ENCODE measurements around the gene NXT1. TPM values are rescaled to one million over a fixed set of nuclear protein-coding genes. Genes with fewer than 3 reads are reported as not detected.
A peak's percentile ranks its signal among the peaks of the same experiment; 100 is the strongest.

NXT1 gene
- total and polyA plus RNA-seq, 7 experiments from 2014 or later = 20.1 to 71.8 (median 50.3) TPM

GRCh38 chr20:23371496-23371895 lies 20.9 kb downstream of the NXT1 start:
- ChIA-PET CTCF (no interaction called here), POLR2A (no interaction called here)
- Mint-ChIP-seq H3K4me1 (peaks cover 4 to 21% (median 14%) of the 10 kb centered on the region in 7 donors), H3K27ac (peak overlapping the region in 1 of 9 donors; percentile 19), H3K4me3 (no peak overlapping the region), H3K9me3 (no peaks in the 10 kb centered on the region), H3K36me3 (peaks cover 10 to 42% (median 17%) of the 10 kb centered on the region in 5 donors), H3K27me3 (no peaks in the 10 kb centered on the region)
- Histone ChIP-seq H3K4me1 (ENCODE audit: control insufficient read depth in 2 of 2, insufficient read depth in 2 of 2, low read length in 2 of 2) (peaks cover 0 to 9% of the 10 kb centered on the region in 2 donors), H3K4me3 (ENCODE audit: low read length) (no peak overlapping the region), H3K9me3 (ENCODE audit: control insufficient read depth in 2 of 3, low read length in 3 of 3) (no peaks in the 10 kb centered on the region), H3K36me3 (ENCODE audit: control insufficient read depth in 2 of 3, insufficient read depth in 3 of 3, low read length in 3 of 3) (peaks cover 4 to 57% (median 6%) of the 10 kb centered on the region in 3 experiments), H3K27ac (ENCODE audit: low read depth, low read length) (no peak overlapping the region), H3K27me3 (ENCODE audit: control insufficient read depth in 2 of 2, insufficient read depth in 2 of 2, low read length in 2 of 2) (no peaks in the 10 kb centered on the region)
- ATAC-seq = no peak
- no peak for DNase-seq
- intact Hi-C loops (cut with micrococcal nuclease) = no loop called here

GRCh38 chr20:23374441-23374840 lies 23.9 kb downstream of the NXT1 start:
- intact Hi-C loops (cut with micrococcal nuclease) = no loop called here
- peaks cover 4 to 58% (median 6%) of the 10 kb centered on the region in 3 experiments for H3K36me3 ChIP-seq (ENCODE audit: control insufficient read depth in 2 of 3, insufficient read depth in 3 of 3, low read length in 3 of 3)
- DNase-seq (no peak), ATAC-seq (no peak)
- Mint-ChIP-seq H3K27ac (peak overlapping the region in 2 of 9 donors; percentile 8 to 18), H3K4me1 (peaks cover 0 to 11% (median 0%) of the 10 kb centered on the region in 7 donors), H3K9me3 (no peaks in the 10 kb centered on the region), H3K4me3 (no peak overlapping the region), H3K27me3 (no peaks in the 10 kb centered on the region), H3K36me3 (peaks cover 8 to 47% (median 25%) of the 10 kb centered on the region in 5 donors)
- no peak overlapping the region for H3K27ac ChIP-seq (ENCODE audit: low read depth, low read length)
- POLR2A ChIA-PET = interaction anchor here (0.6 to 1.4 kb wide), 3 partner anchors 10 to 16 kb away, joined by 3 read pairs; no protein-coding TSS in a partner anchor
- H3K27me3 ChIP-seq (ENCODE audit: control insufficient read depth in 2 of 2, insufficient read depth in 2 of 2, low read length in 2 of 2) = no peaks in the 10 kb centered on the region
- H3K9me3 ChIP-seq (ENCODE audit: control insufficient read depth in 2 of 3, low read length in 3 of 3) = no peaks in the 10 kb centered on the region
- H3K4me3 ChIP-seq (ENCODE audit: low read length) = no peak overlapping the region
- CTCF ChIA-PET = no interaction called here
- no peaks in the 10 kb centered on the region for H3K4me1 ChIP-seq (ENCODE audit: control insufficient read depth in 2 of 2, insufficient read depth in 2 of 2, low read length in 2 of 2)

GRCh38 chr20:23375827-23376226 lies 25.2 kb downstream of the NXT1 start:
- Mint-ChIP-seq H3K9me3 (no peaks in the 10 kb centered on the region), H3K36me3 (peaks cover 3 to 42% (median 30%) of the 10 kb centered on the region in 5 donors), H3K27me3 (no peaks in the 10 kb centered on the region), H3K27ac (peak overlapping the region in 7 of 9 donors; percentile 3 to 61 (median 18)), H3K4me3 (no peak overlapping the region), H3K4me1 (peaks cover 0 to 11% (median 0%) of the 10 kb centered on the region in 7 donors)
- intact Hi-C loops (cut with micrococcal nuclease) = no loop called here
- H3K36me3 ChIP-seq (ENCODE audit: control insufficient read depth in 2 of 3, insufficient read depth in 3 of 3, low read length in 3 of 3) = peaks cover 4 to 55% (median 6%) of the 10 kb centered on the region in 3 experiments
- H3K9me3 ChIP-seq (ENCODE audit: control insufficient read depth in 2 of 3, low read length in 3 of 3) = no peaks in the 10 kb centered on the region
- no peak overlapping the region for H3K27ac ChIP-seq (ENCODE audit: low read depth, low read length)
- POLR2A ChIA-PET = interaction anchor here (0.8 to 1.4 kb wide), 3 partner anchors 15 to 25 kb away, joined by 3 read pairs; partner anchors contain the start of gene NXT1
- H3K4me3 ChIP-seq (ENCODE audit: low read length) = no peak overlapping the region
- no peak for DNase-seq
- H3K27me3 ChIP-seq (ENCODE audit: control insufficient read depth in 2 of 2, insufficient read depth in 2 of 2, low read length in 2 of 2) = no peaks in the 10 kb centered on the region
- ATAC-seq = no peak
- H3K4me1 ChIP-seq (ENCODE audit: control insufficient read depth in 2 of 2, insufficient read depth in 2 of 2, low read length in 2 of 2) = no peaks in the 10 kb centered on the region
- CTCF ChIA-PET = no interaction called here

GRCh38 chr20:23379772-23380171 lies 29.2 kb downstream of the NXT1 start:
- intact Hi-C loops (cut with micrococcal nuclease) = no loop called here
- H3K36me3 ChIP-seq (ENCODE audit: control insufficient read depth in 2 of 3, insufficient read depth in 3 of 3, low read length in 3 of 3) = peaks cover 0 to 40% (median 0%) of the 10 kb centered on the region in 3 experiments
- no peak overlapping the region for H3K27ac ChIP-seq (ENCODE audit: low read depth, low read length)
- no peaks in the 10 kb centered on the region for H3K9me3 ChIP-seq (ENCODE audit: control insufficient read depth in 2 of 3, low read length in 3 of 3)
- H3K36me3 Mint-ChIP-seq = peaks cover 14 to 60% (median 40%) of the 10 kb centered on the region in 5 donors
- ATAC-seq (no peak), DNase-seq (no peak)
- ChIA-PET POLR2A (interaction anchor here (0.9 kb wide), 1 partner anchor 40 kb away, joined by 3 read pairs; no protein-coding TSS in a partner anchor), CTCF (interaction anchor here (0.5 kb wide), 1 partner anchor 39 kb away, joined by 3 read pairs; no protein-coding TSS in a partner anchor)
- no peaks in the 10 kb centered on the region for H3K4me1 ChIP-seq (ENCODE audit: control insufficient read depth in 2 of 2, insufficient read depth in 2 of 2, low read length in 2 of 2)
- no peak overlapping the region for H3K4me3 Mint-ChIP-seq
- H3K27ac Mint-ChIP-seq = peak overlapping the region in 1 of 9 donors; percentile 8
- H3K4me3 ChIP-seq (ENCODE audit: low read length) = no peak overlapping the region
- no peaks in the 10 kb centered on the region for H3K27me3 ChIP-seq (ENCODE audit: control insufficient read depth in 2 of 2, insufficient read depth in 2 of 2, low read length in 2 of 2)
- no peaks in the 10 kb centered on the region for H3K27me3 Mint-ChIP-seq
- H3K4me1 Mint-ChIP-seq = peaks cover 0 to 29% (median 2%) of the 10 kb centered on the region in 7 donors
- no peaks in the 10 kb centered on the region for H3K9me3 Mint-ChIP-seq

GRCh38 chr20:23381876-23382275 lies 31.3 kb downstream of the NXT1 start:
- Mint-ChIP-seq H3K4me3 (no peak overlapping the region), H3K9me3 (no peaks in the 10 kb centered on the region), H3K27me3 (no peaks in the 10 kb centered on the region), H3K4me1 (peaks cover 0 to 29% (median 3%) of the 10 kb centered on the region in 7 donors), H3K36me3 (peaks cover 14 to 56% (median 39%) of the 10 kb centered on the region in 5 donors), H3K27ac (peak overlapping the region in 1 of 9 donors; percentile 46)
- no peak for ATAC-seq
- ChIA-PET CTCF (no interaction called here), POLR2A (no interaction called here)
- no peaks in the 10 kb centered on the region for H3K27me3 ChIP-seq (ENCODE audit: control insufficient read depth in 2 of 2, insufficient read depth in 2 of 2, low read length in 2 of 2)
- H3K27ac ChIP-seq (ENCODE audit: low read depth, low read length) = no peak overlapping the region
- no peaks in the 10 kb centered on the region for H3K9me3 ChIP-seq (ENCODE audit: control insufficient read depth in 2 of 3, low read length in 3 of 3)
- intact Hi-C loops (cut with micrococcal nuclease) = no loop called here
- no peaks in the 10 kb centered on the region for H3K4me1 ChIP-seq (ENCODE audit: control insufficient read depth in 2 of 2, insufficient read depth in 2 of 2, low read length in 2 of 2)
- no peak for DNase-seq
- H3K36me3 ChIP-seq (ENCODE audit: control insufficient read depth in 2 of 3, insufficient read depth in 3 of 3, low read length in 3 of 3) = peaks cover 0 to 29% (median 0%) of the 10 kb centered on the region in 3 experiments
- no peak overlapping the region for H3K4me3 ChIP-seq (ENCODE audit: low read length)

GRCh38 chr20:23386304-23387117 lies 35.9 kb downstream of the NXT1 start:
- H3K4me3 Mint-ChIP-seq = no peak overlapping the region
- Histone ChIP-seq H3K4me3 (ENCODE audit: low read length) (no peak overlapping the region), H3K9me3 (ENCODE audit: control insufficient read depth in 2 of 3, low read length in 3 of 3) (no peaks in the 10 kb centered on the region), H3K27ac (ENCODE audit: low read depth, low read length) (no peak overlapping the region), H3K36me3 (ENCODE audit: control insufficient read depth in 2 of 3, insufficient read depth in 3 of 3, low read length in 3 of 3) (peaks cover 0 to 25% (median 0%) of the 10 kb centered on the region in 3 experiments), H3K27me3 (ENCODE audit: control insufficient read depth in 2 of 2, insufficient read depth in 2 of 2, low read length in 2 of 2) (no peaks in the 10 kb centered on the region), H3K4me1 (ENCODE audit: control insufficient read depth in 2 of 2, insufficient read depth in 2 of 2, low read length in 2 of 2) (no peaks in the 10 kb centered on the region)
- intact Hi-C loops (cut with micrococcal nuclease) = no loop called here
- DNase-seq (no peak), ATAC-seq (no peak)
- H3K36me3 Mint-ChIP-seq = peaks cover 22 to 64% (median 44%) of the 10 kb centered on the region in 5 donors
- H3K9me3 Mint-ChIP-seq = no peaks in the 10 kb centered on the region
- ChIA-PET CTCF (no interaction called here), POLR2A (no interaction called here)
- H3K4me1 Mint-ChIP-seq = peaks cover 0 to 34% (median 6%) of the 10 kb centered on the region in 7 donors
- H3K27ac Mint-ChIP-seq = peak overlapping the region in 1 of 9 donors; percentile 18
- H3K27me3 Mint-ChIP-seq = no peaks in the 10 kb centered on the region

Measured in naive thymus-derived CD4-positive, alpha-beta T cell (primary cell).